Adipose tissue (tissue), 3 donors: Measurements from ENCODE around the gene MAGI2. TPM values are rescaled to one million over a fixed set of nuclear protein-coding genes. Genes with fewer than 3 reads are reported as not detected.
A peak's percentile ranks its signal among the peaks of the same experiment; 100 is the strongest.

Source experiments
- H3K27ac ChIP-seq: one replicate; pipeline ENCODE4 v1.5.1; 2013; ENCODE audit warnings: low read depth, low read length
- WGBS, 3 donors: extraction: QIAGEN DNeasy Blood & Tissue Kit; methylation state at CpG; one replicate each; pipeline ENCODE4 v1.1.7; 2013; 5-methylcytosine and 5-hydroxymethylcytosine counted together
- polyA plus RNA-seq, 3 donors: library from polyadenylated mRNA; stranded (reverse); fragments of 200-250 nt; gene quantifications; one replicate each; pipeline ENCODE4 v1.2.3, GENCODE V29; 2013
- donor health status: healthy with polysubstance abuse.
- donor health status: Bipolar disorder and iron deficiency.
- donor health status: healthy.

Gene MAGI2
- polyA plus RNA-seq, 3 donors = 0.81 to 3.2 (median 2.2) TPM

- H3K27ac ChIP-seq = no peak overlapping the region
- 50 to 64% (median 62%) methylated on average over 3 of the region's 3 CpGs for WGBS, 3 donors
Measured at GRCh38 chr7:78055001-78055573, 1398.4 kb downstream of the MAGI2 start.

DNA sequence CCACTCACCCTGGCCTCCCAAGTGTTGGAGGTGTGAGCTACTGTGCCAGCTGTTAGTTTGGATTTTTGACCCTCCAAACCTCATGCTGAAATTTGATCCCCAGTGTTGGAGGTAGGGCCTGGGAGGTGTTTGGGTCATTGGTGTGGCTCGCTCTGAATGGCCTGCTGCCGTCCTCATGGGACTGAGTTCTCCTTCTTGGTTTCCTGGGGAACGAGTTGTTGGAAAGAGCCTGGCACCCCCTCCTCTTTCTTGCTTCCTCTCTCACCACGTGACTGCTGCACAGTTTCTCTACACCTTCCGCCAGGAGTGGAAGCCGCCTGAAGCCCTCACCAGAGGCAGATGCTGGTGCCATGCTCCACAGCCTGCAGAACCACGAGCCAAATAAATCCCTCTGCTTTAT is 1401.4 kb downstream of the MAGI2 start:
- 59 to 75% (median 59%) methylated on average over 7 of the region's 7 CpGs for WGBS, 3 donors
- H3K27ac ChIP-seq = no peak overlapping the region

GRCh38 chr7:78047800-78048199 is 1405.7 kb downstream of the MAGI2 start:
- no peak overlapping the region for H3K27ac ChIP-seq
- 49 to 88% (median 72%) methylated on average over 3 of the region's 3 CpGs for WGBS, 3 donors

GRCh38 chr7:78043159-78043558 is 1410.3 kb downstream of the MAGI2 start:
- no peak overlapping the region for H3K27ac ChIP-seq
- 62 to 92% (median 73%) methylated on average over 2 of the region's 2 CpGs for WGBS, 3 donors

- H3K27ac ChIP-seq = no peak overlapping the region
- 93 to 100% (median 94%) methylated on average over 3 of the region's 3 CpGs for WGBS, 3 donors
Measured at GRCh38 chr7:78041423-78041822, 1412.0 kb downstream of the MAGI2 start.

- WGBS, 3 donors = 37 to 42% (median 38%) methylated on average over 39 to 40 of the region's 40 CpGs
- H3K27ac ChIP-seq = no peak overlapping the region
Measured at GRCh38 chr7:78039790-78040776, 1413.4 kb downstream of the MAGI2 start.

DNA sequence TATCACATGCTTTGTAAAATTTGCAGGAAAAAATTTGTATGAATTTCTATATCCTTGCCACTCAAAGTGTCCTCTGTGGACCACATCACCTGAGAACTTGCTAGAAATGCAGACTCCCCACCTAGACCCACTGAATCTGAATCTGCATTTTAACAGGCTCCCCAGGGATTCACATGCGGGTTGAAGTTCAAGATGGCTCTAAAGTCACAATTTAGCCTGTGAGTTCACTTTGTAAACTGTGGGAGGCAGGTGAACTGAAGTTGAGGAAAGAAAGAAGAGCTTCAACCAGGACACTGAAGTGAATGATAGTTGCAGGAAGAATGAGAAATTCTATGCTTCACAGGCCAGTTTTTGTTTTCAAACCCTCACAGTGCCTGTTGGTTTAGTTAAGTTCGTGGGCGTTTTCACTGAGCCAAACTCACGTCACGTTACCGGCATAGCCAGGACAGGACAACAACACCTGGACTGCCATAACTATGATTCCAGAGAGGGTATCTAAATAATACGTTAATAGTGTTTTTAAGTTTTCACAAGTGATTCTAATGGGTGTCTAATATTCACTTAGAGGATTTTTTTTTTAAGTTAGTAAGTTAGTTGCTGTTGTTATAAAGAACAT is 1414.9 kb downstream of the MAGI2 start:
- WGBS, 3 donors = 81 to 83% (median 82%) methylated on average over 7 of the region's 7 CpGs
- H3K27ac ChIP-seq = no peak overlapping the region

- WGBS, 3 donors = 86 to 88% (median 87%) methylated on average over 4 of the region's 4 CpGs
- no peak overlapping the region for H3K27ac ChIP-seq
Measured at GRCh38 chr7:78037603-78038002, 1415.9 kb downstream of the MAGI2 start.

GRCh38 chr7:78033410-78033809 is 1420.1 kb downstream of the MAGI2 start:
- no peak overlapping the region for H3K27ac ChIP-seq
- 81 to 94% (median 91%) methylated on average over 1 of the region's 1 CpG for WGBS, 3 donors

- WGBS, 3 donors = 86 to 92% (median 89%) methylated on average over 5 of the region's 5 CpGs
- H3K27ac ChIP-seq = no peak overlapping the region
Measured at GRCh38 chr7:78026492-78026891, 1427.0 kb downstream of the MAGI2 start.

GRCh38 chr7:78024591-78024990 is 1428.9 kb downstream of the MAGI2 start:
- WGBS, 3 donors = 67 to 79% (median 75%) methylated on average over 2 of the region's 2 CpGs
- no peak overlapping the region for H3K27ac ChIP-seq

DNA sequence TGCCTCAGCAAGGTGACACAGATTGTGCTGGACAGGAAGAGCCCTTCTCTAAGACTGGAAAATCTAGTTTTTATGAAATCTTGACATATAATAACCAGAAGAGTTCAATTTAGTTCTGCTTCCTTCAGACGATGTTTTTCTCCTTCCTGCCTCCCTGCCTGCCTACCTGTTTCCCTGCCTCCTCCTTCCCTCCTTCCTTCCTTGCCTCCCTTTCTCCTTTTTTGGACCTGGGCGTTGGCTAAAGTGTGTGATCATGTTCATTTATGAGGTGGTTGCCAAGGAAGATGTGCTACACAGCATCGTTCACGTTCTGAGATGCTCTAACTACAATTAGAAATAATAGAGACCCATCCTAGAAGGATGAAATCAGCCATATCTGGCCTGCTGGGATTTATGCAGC is 1430.3 kb downstream of the MAGI2 start:
- no peak overlapping the region for H3K27ac ChIP-seq
- WGBS, 3 donors = 68 to 76% (median 75%) methylated on average over 4 of the region's 4 CpGs

DNA sequence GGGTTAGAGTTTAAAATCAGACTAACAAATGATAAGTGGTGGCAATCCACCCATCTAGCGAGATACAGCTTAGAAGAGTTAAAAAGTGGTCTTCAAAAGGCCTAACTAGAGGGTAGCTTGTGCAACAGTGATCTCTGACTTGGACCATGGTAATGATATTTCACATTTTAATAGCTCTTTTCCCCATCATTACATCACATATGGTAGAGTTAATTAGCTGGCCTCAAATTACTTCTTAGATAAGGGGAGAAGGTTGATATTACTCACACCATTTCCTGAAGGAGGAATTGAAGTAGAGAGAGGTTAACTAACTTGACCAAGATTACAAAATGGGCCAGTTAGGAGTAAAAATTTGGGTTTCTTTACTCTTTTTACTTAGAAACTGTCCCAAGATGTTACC is 1431.3 kb downstream of the MAGI2 start:
- 94 to 97% (median 96%) methylated on average over 1 of the region's 1 CpG for WGBS, 3 donors
- no peak overlapping the region for H3K27ac ChIP-seq

DNA sequence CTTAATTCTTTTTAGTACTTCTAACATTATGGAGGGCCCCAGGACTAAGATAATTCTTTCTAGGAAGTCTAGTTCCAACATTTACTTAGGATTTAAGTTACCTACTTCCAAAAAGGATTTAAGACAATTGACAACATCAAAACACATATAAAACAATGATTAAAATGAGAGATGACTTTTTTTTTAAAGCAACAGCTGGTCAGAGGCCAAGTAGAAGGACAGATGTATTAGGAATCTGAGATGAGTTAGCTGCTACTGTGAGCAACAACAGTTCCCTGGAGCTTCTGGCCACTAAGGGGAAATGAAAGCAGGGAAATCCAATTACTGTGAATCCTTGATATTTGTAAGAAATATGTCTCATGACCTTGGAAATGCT is 1432.6 kb downstream of the MAGI2 start:
- H3K27ac ChIP-seq = no peak overlapping the region

GRCh38 chr7:78020136-78020873 is 1433.2 kb downstream of the MAGI2 start:
- H3K27ac ChIP-seq = peak overlapping the region; percentile 96
- WGBS, 3 donors = 1 to 2% (median 2%) methylated on average over 20 to 25 of the region's 25 CpGs

DNA sequence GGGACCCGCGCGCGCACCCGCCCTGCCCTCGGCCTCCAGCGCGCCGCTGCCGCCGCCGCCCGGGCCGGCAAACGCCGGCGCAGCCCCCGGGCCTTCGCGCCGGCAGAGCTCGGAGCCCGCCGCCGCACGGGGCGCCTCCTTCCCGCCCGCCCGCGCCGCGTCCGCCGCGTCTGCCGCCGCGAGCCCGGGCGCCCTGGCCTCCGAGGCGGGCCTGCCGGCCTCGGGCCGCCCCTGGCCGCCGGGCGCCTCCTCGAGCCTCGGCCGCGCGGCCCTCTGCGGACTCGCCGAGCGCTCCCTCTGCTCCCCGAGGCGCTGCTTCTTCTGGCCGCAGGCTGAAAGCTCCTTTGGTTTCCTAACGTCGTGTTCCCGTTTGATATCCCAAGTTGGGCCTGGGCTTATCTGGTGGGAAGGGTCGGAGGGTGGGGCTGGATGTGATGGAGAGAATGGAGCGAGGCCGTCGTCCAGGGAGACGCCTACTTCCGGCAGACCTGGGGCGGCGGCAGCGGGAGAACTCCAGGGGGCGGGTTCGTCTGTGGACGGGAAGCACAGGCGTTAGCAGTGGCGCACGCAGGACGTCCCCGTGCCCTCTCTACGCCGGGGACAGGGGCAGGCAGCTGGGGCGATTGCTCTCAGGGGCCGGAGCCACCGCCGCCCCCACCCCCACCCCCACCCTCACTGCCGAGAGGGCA is 1433.9 kb downstream of the MAGI2 start:
- peak overlapping the region; percentile 96 for H3K27ac ChIP-seq
- WGBS, 3 donors = 0 to 1% (median 0%) methylated on average over 44 to 88 of the region's 88 CpGs

DNA sequence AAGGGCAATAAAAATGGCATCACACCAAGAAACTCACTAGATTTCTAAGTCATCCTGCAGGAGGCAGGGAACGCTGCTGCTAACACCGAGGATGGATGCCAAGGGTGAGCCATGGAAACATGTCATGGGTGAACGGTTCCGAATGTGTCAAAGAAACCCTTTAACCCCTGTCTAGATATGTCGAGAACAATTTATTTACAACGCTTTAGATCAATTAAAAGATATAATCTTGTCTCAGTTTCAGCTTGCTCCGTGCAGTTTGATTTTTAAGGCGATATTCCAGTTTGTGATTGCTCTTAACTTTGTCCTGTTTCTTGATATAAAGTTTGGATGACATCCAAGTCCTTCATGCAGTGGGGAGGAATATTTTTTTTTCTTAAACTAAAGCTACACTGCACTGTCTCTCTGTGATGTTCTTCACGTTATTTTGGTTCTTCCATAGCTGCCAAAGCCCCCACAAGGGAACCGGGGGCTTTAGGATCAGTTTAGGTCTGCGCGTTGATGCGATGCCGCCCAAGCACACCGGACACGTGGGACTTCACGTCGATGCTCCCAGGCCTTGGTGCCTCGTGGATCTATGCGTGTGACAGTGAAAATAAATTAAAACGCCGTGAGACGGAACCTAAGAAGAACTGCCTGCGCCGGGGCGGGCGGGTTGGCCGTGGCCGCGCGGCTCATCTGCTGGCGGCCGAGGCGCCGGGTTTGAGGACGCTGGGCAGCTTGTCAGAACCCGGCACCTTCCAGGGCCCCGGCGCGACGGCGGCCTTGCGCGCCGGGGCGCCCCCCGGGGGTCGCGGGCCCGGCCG is 1434.6 kb downstream of the MAGI2 start:
- WGBS, 3 donors = 8 to 10% (median 9%) methylated on average over 45 to 51 of the region's 51 CpGs
- H3K27ac ChIP-seq = peak overlapping the region; percentile 96
